Left ventricle myocardium inferior (tissue), 1 donor: ENCODE results near the gene OPTN. TPM values are rescaled to one million over a fixed set of nuclear protein-coding genes. Genes with fewer than 3 reads are reported as not detected.

Source experiments
- DNase-seq: peaks from one replicate; pipeline ENCODE4 v3.0.0-alpha.2; 2020
- H3K27ac ChIP-seq: fragments of 200-600 bp; replicated peaks from 2 replicates; pipeline ENCODE4 v1.8.0; 2021
- H3K27me3 ChIP-seq: fragments of 200-600 bp; 2 replicates; pipeline ENCODE4 v1.8.0; 2021; ENCODE audit warnings: low read depth
- H3K36me3 ChIP-seq: fragments of 200-600 bp; 2 replicates; pipeline ENCODE4 v1.8.0; 2021
- H3K4me1 ChIP-seq: fragments of 200-600 bp; 2 replicates; pipeline ENCODE4 v1.8.0; 2021
- H3K4me3 ChIP-seq: fragments of 200-600 bp; 2 replicates; pipeline ENCODE4 v1.8.0; 2021; ENCODE audit warnings: mild to moderate bottlenecking, moderate library complexity
- H3K9me3 ChIP-seq: fragments of 200-600 bp; replicated peaks from 2 replicates; pipeline ENCODE4 v1.8.0; 2021
- CTCF ChIP-seq: fragments of 200-600 bp; IDR thresholded peaks from 2 replicates; pipeline ENCODE4 v1.8.0; 2021; ENCODE audit warnings: antibody characterized with exemption, mild to moderate bottlenecking, borderline replicate concordance
- intact Hi-C: fragments of 100-400 bp; cut with micrococcal nuclease; formaldehyde crosslinking; loops from one replicate; pipeline ENCODE4 v1.11.0; 2022
- total RNA-seq: library from RNA; stranded (reverse); fragmentation: NEBNext Ultra II Directional; extraction: Animal tissue kit (Norgen Biotek cat#: 25700); gene quantifications from one replicate; pipeline ENCODE4 v1.2.1, GENCODE V29; 2021
- donor health status: DM: no; HTN: yes; CAD: no; lungs with severe emphysema.

OPTN gene
- total RNA-seq, 1 donor from 2014 or later, result 129 TPM

- Histone ChIP-seq H3K27ac (no peak overlapping the region), H3K27me3 (no peaks in the 10 kb centered on the region), H3K4me1 (peaks cover 4% of the 10 kb centered on the region), H3K4me3 (no peak overlapping the region), H3K9me3 (peaks cover 42% of the 10 kb centered on the region), H3K36me3 (no peaks in the 10 kb centered on the region)
- DNase-seq, result no peak
- no peak for TF ChIP-seq CTCF
- intact Hi-C loops, result no loop called here
Observed at GRCh38 chr10:13086056-13086455, 13.9 kb upstream of the OPTN start.

- peak overlapping the region; percentile 35 for H3K27ac ChIP-seq
- no peak for TF ChIP-seq CTCF
- peaks cover 27% of the 10 kb centered on the region for H3K9me3 ChIP-seq
- no peak overlapping the region for H3K4me3 ChIP-seq
- intact Hi-C loops, result no loop called here
- peaks cover 4% of the 10 kb centered on the region for H3K4me1 ChIP-seq
- no peaks in the 10 kb centered on the region for H3K27me3 ChIP-seq
- DNase-seq, result no peak
- no peaks in the 10 kb centered on the region for H3K36me3 ChIP-seq
Observed at GRCh38 chr10:13087601-13087985, 12.4 kb upstream of the OPTN start.

DNA sequence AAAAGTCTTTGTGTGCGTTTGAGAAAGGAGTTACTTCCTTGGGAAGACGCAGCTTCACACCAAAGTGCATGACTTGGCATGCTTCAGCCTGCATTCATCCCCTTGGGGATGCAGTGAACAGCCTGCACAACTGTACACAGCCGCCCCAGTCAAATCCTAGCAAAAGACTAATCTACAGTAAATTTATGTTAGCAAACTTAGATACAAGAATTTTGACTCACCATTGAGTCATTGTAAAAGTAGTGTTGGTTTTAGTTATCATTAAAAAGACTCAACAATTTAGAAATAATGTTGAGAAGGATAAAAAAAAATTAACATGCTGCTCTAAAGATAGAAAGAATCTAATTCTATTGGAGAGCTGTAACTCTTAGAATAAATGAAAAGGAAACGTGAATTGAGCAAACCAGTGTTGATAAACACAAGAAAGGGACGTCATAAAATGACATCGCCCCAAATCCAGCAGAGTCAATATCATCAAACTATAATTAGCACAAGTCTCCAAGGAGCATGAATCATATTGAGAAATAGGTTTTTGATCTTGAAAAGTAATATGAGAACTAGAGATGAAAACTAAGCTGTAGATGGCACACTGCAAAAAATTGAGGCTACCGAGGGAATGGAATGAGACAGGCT lies 11.9 kb upstream of the OPTN start:
- Histone ChIP-seq H3K27me3 (no peaks in the 10 kb centered on the region), H3K27ac (peak overlapping the region; percentile 40), H3K36me3 (no peaks in the 10 kb centered on the region), H3K4me1 (peaks cover 4% of the 10 kb centered on the region), H3K4me3 (no peak overlapping the region), H3K9me3 (peaks cover 22% of the 10 kb centered on the region)
- no peak for DNase-seq
- TF ChIP-seq CTCF, result no peak
- intact Hi-C loops, result no loop called here

DNA sequence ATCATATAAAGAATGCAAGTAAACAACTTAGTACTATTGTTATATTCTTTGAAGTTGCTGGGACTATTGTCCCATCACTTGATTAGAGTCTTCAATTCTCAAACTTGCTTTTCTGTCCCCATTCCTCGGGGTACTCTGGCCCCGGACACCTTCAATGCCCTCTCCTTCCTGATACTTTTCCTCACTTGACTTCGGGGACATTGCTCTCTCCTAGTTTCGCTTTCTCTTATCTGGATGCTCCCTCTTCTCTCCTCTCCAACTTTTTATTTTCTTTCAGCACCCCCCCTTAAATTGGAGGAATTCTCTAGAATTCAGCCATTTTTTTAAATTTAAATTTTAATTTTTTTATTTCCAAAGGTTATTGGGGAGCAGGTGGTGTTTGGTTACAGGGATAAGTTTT lies 10.6 kb upstream of the OPTN start:
- Histone ChIP-seq H3K36me3 (no peaks in the 10 kb centered on the region), H3K9me3 (peaks cover 10% of the 10 kb centered on the region), H3K27me3 (no peaks in the 10 kb centered on the region), H3K27ac (no peak overlapping the region), H3K4me3 (no peak overlapping the region), H3K4me1 (peaks cover 4% of the 10 kb centered on the region)
- no peak for DNase-seq
- no peak for TF ChIP-seq CTCF
- intact Hi-C loops, result no loop called here

DNA sequence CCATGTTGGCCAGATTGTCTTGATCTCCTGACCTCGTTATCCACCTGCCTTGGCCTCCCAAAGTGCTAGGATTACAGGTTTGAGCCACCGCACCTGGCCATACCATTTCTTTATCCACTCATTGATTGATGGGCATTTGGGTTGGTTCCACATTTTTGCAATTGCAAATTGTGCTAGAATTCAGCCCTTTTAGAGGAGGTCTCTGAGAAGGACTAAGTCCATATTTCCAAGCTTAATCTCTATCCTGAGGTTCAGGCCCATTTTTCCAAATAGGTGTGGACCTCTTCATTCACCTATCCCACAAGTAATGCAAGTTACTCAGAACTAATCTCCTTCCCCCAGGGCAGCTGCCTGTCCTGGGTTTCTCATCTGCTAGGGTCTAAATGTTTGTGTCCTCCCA lies 9.7 kb upstream of the OPTN start:
- Histone ChIP-seq H3K4me3 (no peak overlapping the region), H3K27ac (no peak overlapping the region), H3K36me3 (no peaks in the 10 kb centered on the region), H3K9me3 (peaks cover 1% of the 10 kb centered on the region), H3K4me1 (peaks cover 4% of the 10 kb centered on the region), H3K27me3 (no peaks in the 10 kb centered on the region)
- DNase-seq, result no peak
- intact Hi-C loops, result no loop called here
- no peak for TF ChIP-seq CTCF

GRCh38 chr10:13091801-13092200 lies 8.2 kb upstream of the OPTN start:
- Histone ChIP-seq H3K9me3 (no peaks in the 10 kb centered on the region), H3K27ac (peak overlapping the region; percentile 51), H3K36me3 (no peaks in the 10 kb centered on the region), H3K4me1 (peaks cover 4% of the 10 kb centered on the region), H3K27me3 (no peaks in the 10 kb centered on the region), H3K4me3 (no peak overlapping the region)
- TF ChIP-seq CTCF, result no peak
- DNase-seq, result no peak
- intact Hi-C loops, result no loop called here
